GM18873 (cell line): Measurements from ENCODE around the gene PLD2.

Source experiments
- ATAC-seq: cut with Tn5 transposase; IDR thresholded peaks from one replicate; pipeline ENCODE4 v1.9.1; 2021; ENCODE audit warnings: mild to moderate bottlenecking, moderate library complexity, moderate number of reproducible peaks; ENCODE audit not compliant: unreplicated experiment, low FRiP score

PLD2 gene

GRCh38 chr17:4806777-4807604 is at the start of gene PLD2:
TSS of gene PLD2 (plus strand) at chr17:4807152. CDS start at chr17:4807773, 621 bp downstream.
- no peak for ATAC-seq

GRCh38 chr17:4759776-4760236 is 47.1 kb upstream of the PLD2 start:
- no peak for ATAC-seq

DNA sequence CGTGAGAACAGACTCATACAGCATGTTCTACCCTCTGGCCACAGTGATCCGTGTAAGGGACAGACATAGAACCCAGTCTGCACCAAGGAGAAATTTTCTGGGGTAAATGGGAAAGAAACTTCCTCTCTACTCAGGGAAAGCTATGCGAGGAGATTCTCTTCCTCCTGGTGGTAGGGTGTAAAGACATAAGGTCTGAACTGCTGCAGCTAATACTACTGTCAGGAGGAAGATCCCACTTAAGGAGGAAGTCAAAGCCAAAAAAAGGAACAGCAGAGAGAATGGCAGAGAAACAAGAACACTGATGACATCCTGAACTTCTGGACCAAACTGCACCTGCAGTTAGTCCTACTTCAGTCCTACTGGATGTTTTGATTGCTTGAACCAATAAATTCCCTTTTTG is 42.4 kb upstream of the PLD2 start:
- ATAC-seq, result no peak

- no peak for ATAC-seq
Observed at GRCh38 chr17:4766201-4766600, 40.8 kb upstream of the PLD2 start.

- no peak for ATAC-seq
Observed at GRCh38 chr17:4766723-4767122, 40.2 kb upstream of the PLD2 start.

GRCh38 chr17:4768298-4768697 is 38.7 kb upstream of the PLD2 start:
- ATAC-seq, result no peak

- ATAC-seq, result no peak
Observed at GRCh38 chr17:4769628-4770027, 37.3 kb upstream of the PLD2 start.

GRCh38 chr17:4771519-4772234 is 35.3 kb upstream of the PLD2 start, which contains the start of gene TM4SF5:
TSS of gene TM4SF5 (plus strand) at chr17:4771886. CDS start at chr17:4771923, 37 bp downstream.
- no peak for ATAC-seq

GRCh38 chr17:4772235-4772613 is 34.7 kb upstream of the PLD2 start:
- ATAC-seq, result no peak

DNA sequence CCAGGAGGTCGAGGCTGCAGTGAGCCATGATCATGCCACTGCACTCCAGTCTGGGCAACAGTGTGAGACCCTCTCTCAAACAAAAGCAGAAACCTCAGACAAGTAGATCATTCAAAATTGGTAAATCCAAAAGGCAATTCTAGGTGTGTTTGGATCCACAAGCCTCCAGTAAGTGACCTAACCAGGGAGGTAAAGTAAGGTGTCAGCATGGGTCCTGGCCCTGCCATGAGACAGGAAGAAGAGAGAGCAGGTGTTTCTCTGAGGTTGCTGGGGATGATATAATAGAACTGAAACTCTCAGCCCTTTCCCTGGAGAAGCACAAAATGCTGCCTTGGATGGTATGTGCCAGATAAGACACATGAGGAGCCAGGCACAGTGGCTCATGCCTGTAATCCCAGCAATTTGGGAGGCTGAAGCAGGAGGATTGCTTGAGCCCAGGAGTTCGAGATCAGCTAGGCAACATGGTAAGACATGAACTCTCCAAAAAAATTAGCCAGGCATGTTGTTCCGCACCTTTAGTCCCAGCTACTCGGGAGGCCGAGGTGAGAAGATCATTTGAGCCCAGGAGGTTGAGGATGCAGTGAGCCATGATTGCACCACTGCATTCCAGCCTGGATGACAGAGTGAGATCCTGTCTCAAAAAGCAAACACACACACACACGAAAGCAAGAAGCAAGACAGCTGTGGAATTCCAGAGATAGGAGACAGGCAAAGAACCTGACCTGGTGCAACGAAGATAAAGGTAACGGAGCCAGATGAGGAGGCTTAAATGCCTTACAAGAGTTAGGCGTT is 28.8 kb upstream of the PLD2 start:
- no peak for ATAC-seq

DNA sequence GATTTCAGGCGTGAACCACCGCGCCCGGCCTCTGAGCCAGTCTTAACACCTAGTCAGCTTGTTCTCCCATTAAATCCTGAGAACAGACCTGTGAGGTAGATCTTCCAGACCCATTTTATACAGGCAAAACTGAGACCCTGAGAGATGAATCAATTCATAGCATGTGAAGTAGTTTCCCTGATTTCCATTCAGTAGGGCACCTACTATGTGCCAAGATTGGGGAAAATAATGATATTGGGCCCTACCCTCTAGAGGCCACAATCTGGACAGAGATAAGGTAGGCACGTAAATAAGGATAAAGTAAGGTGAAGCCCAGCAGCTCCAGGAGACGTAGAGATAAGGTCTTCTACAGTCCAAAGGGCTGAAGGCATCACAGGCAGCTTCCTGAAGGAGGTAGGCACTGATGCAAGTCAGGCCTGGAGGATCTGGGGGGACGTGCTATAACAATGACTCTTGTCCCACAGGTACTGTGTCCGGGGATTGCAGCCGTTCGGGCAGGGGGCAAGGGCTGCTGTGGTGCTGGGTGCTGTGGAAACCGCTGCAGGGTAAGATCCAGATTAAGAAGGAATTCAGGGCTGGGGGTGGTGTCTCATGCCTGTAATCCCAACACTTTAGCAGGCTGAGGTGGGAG is 26.5 kb upstream of the PLD2 start:
- ATAC-seq, result no peak

DNA sequence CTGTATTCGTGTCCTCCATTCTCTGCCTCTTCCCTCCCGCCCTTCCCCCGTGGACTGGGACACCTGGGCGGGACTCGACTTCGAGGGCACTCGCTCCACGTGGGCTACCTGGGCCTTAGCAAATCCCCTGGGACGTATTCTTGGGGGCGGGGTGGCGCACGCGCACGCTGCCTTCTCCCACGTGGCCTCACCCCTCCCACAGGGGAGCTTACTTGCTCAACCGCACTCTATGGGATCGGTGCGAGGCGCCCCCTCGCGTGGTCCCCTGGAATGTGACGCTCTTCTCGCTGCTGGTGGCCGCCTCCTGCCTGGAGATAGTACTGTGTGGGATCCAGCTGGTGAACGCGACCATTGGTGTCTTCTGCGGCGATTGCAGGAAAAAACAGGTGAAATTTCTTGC is 24.3 kb upstream of the PLD2 start:
- ATAC-seq, result no peak

GRCh38 chr17:4785311-4786105 is 21.4 kb upstream of the PLD2 start:
- ATAC-seq, result no peak

GRCh38 chr17:4786106-4786511 is 20.8 kb upstream of the PLD2 start, which contains the start of gene VMO1:
TSS of gene VMO1 (minus strand) at chr17:4786364. CDS start at chr17:4786352, 12 bp downstream.
- no peak for ATAC-seq

DNA sequence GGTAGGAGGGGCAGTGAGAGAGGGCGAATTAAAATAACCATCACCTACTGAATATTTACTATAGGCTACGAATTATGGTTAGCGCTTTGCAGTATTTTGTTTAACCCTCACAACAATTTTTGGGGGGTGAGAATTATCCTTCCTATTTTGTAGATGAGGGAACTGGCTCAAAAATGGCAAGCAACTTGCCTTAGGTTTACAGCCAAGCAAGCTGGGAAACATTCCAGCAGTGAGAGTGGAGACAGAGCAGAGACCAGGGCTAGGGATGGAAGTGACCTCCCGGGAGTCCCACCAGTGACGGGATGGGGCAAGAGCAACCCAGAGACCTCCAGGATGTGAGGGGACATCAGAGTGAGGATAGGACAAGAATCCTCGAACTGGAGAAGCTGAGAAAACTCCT is 20.4 kb upstream of the PLD2 start:
- ATAC-seq, result no peak

DNA sequence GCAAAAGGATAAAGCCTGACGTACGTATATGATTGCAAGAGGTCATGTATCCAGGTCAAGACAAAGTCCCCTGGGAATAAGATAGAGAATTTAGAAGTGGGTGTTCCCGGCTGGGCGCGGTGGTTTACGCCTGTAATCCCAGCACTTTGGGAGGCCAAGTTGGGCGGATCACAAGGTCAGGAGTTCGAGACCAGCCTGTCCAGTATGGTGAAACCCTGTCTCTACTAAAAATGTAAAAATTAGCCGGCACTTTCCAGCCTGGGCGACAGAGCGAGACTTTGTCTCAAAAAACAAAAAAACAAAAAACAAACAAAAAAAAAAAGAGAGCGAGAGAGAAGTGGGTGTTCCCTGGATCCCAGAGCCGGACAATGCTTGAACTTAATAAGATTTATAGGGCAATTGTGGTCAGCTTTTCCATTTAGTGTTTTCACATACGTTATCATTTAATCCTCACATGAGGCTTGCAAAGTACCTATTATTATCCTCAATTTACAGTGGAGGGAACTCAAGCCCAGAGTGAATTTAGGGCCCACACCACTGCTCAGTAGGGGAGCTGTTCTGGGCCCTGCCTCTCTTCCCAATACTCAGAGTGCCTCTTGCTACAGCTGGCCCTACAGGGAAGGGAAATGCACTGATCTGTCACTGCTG is 18.7 kb upstream of the PLD2 start:
- ATAC-seq, result no peak

DNA sequence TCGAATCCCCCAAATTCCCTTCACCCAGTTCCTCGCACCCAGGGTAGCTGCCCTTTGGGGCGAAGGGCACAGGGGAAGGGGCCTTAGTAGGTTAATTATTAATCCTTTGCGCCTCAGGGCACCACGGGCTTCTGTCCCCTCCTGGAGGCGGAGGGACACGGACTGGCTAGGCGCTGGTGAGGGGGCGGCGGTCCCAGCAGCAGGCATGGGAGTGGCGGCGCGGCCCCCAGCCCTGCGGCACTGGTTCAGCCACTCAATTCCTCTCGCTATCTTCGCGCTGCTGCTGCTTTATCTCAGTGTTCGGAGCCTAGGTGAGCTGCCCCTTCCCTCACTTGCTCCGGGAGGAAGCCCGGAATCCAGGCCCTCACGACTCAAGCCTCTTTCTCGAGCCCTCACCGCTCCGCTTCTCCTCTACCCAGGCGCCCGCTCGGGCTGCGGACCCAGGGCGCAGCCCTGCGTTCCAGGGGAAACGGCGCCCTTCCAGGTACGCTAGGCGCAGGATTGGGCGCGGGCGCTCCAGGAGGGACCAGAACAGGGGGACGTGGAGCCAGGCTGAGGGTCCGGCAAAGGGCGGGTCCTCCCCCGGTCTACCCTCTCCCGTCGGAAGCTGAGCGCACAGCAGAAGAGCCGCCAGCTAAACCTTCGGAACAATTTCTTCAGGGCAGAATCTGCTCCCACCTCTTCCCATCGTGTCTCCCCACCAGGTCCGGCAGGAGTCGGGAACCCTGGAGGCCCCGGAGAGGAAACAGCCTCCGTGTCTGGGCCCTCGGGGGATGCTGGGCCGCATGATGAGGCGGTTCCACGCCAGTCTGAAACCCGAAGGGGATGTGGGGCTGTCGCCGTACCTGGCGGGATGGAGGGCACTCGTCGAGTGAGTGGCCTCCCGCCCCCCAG is 17.9 kb upstream of the PLD2 start, which contains the start of gene GLTPD2:
Gene GLTPD2 (plus strand): TSS at position 158 of the 894 bp plus-strand sequence. CDS start 48 bp downstream, at position 206.
- ATAC-seq, result peak; percentile 6

GRCh38 chr17:4789701-4789950 is 17.3 kb upstream of the PLD2 start:
- no peak for ATAC-seq
